ENCODE data around the gene ALDOA.

The ALDOA gene

GRCh38 chr16:30083216-30084055 lies 17.9 kb downstream of the ALDOA start:
- 95 to 96% methylated on average over 24 of the region's 24 CpGs for WGBS, 2 experiments
- H3K27ac ChIP-seq (ENCODE audit: insufficient read depth, low read depth, low read length, poor library complexity, severe bottlenecking), result no peak overlapping the region
- peaks cover 49% of the 10 kb centered on the region for H3K36me3 ChIP-seq (ENCODE audit: control insufficient read depth, insufficient read depth, low read length)
- no peaks in the 10 kb centered on the region for H3K4me1 ChIP-seq (ENCODE audit: control insufficient read depth, insufficient read depth, low read length)
- no peaks in the 10 kb centered on the region for H3K9me3 ChIP-seq (ENCODE audit: control insufficient read depth, low read length)
- no peak overlapping the region for H3K4me3 ChIP-seq (ENCODE audit: insufficient read depth, low read depth, low read length)
- H3K27me3 ChIP-seq (ENCODE audit: control insufficient read depth, insufficient read depth, low read length, poor library complexity, severe bottlenecking), result no peaks in the 10 kb centered on the region

GRCh38 chr16:30084096-30084815 lies 18.7 kb downstream of the ALDOA start:
- peaks cover 44% of the 10 kb centered on the region for H3K36me3 ChIP-seq (ENCODE audit: control insufficient read depth, insufficient read depth, low read length)
- no peaks in the 10 kb centered on the region for H3K4me1 ChIP-seq (ENCODE audit: control insufficient read depth, insufficient read depth, low read length)
- H3K27me3 ChIP-seq (ENCODE audit: control insufficient read depth, insufficient read depth, low read length, poor library complexity, severe bottlenecking), result no peaks in the 10 kb centered on the region
- H3K27ac ChIP-seq (ENCODE audit: insufficient read depth, low read depth, low read length, poor library complexity, severe bottlenecking), result no peak overlapping the region
- no peaks in the 10 kb centered on the region for H3K9me3 ChIP-seq (ENCODE audit: control insufficient read depth, low read length)
- no peak overlapping the region for H3K4me3 ChIP-seq (ENCODE audit: insufficient read depth, low read depth, low read length)
- 89 to 91% methylated on average over 18 of the region's 18 CpGs for WGBS, 2 experiments

- no peak overlapping the region for H3K27ac ChIP-seq (ENCODE audit: insufficient read depth, low read depth, low read length, poor library complexity, severe bottlenecking)
- 92 to 93% methylated on average over 17 of the region's 17 CpGs for WGBS, 2 experiments
These were observed 19.2 kb downstream of the ALDOA start for GRCh38 chr16:30084816-30085159.

GRCh38 chr16:30085247-30085646 lies 19.7 kb downstream of the ALDOA start:
- peaks cover 38% of the 10 kb centered on the region for H3K36me3 ChIP-seq (ENCODE audit: control insufficient read depth, insufficient read depth, low read length)
- no peaks in the 10 kb centered on the region for H3K27me3 ChIP-seq (ENCODE audit: control insufficient read depth, insufficient read depth, low read length, poor library complexity, severe bottlenecking)
- no peaks in the 10 kb centered on the region for H3K4me1 ChIP-seq (ENCODE audit: control insufficient read depth, insufficient read depth, low read length)
- no peak overlapping the region for H3K4me3 ChIP-seq (ENCODE audit: insufficient read depth, low read depth, low read length)
- WGBS, 2 experiments, result 86 to 88% methylated on average over 3 of the region's 3 CpGs
- H3K27ac ChIP-seq (ENCODE audit: insufficient read depth, low read depth, low read length, poor library complexity, severe bottlenecking), result no peak overlapping the region
- H3K9me3 ChIP-seq (ENCODE audit: control insufficient read depth, low read length), result no peaks in the 10 kb centered on the region

More at GRCh38 chr16:30084816-30085159, 19.2 kb downstream of the ALDOA start:
- Histone ChIP-seq H3K4me1 (ENCODE audit: control insufficient read depth, insufficient read depth, low read length) (no peaks in the 10 kb centered on the region), H3K9me3 (ENCODE audit: control insufficient read depth, low read length) (no peaks in the 10 kb centered on the region), H3K27me3 (ENCODE audit: control insufficient read depth, insufficient read depth, low read length, poor library complexity, severe bottlenecking) (no peaks in the 10 kb centered on the region), H3K4me3 (ENCODE audit: insufficient read depth, low read depth, low read length) (no peak overlapping the region), H3K36me3 (ENCODE audit: control insufficient read depth, insufficient read depth, low read length) (peaks cover 39% of the 10 kb centered on the region)

- H3K36me3 ChIP-seq (ENCODE audit: control insufficient read depth, insufficient read depth, low read length), result peaks cover 36% of the 10 kb centered on the region
- WGBS, 2 experiments, result 80 to 84% methylated on average over 6 of the region's 6 CpGs
These were observed 20.3 kb downstream of the ALDOA start for GRCh38 chr16:30085820-30086219.

GRCh38 chr16:30086291-30087140 lies 21.0 kb downstream of the ALDOA start:
- peaks cover 29% of the 10 kb centered on the region for H3K36me3 ChIP-seq (ENCODE audit: control insufficient read depth, insufficient read depth, low read length)
- no peak overlapping the region for H3K4me3 ChIP-seq (ENCODE audit: insufficient read depth, low read depth, low read length)
- WGBS, 2 experiments, result 94 to 95% methylated on average over 27 of the region's 27 CpGs
- H3K27me3 ChIP-seq (ENCODE audit: control insufficient read depth, insufficient read depth, low read length, poor library complexity, severe bottlenecking), result no peaks in the 10 kb centered on the region
- no peak overlapping the region for H3K27ac ChIP-seq (ENCODE audit: insufficient read depth, low read depth, low read length, poor library complexity, severe bottlenecking)
- no peaks in the 10 kb centered on the region for H3K4me1 ChIP-seq (ENCODE audit: control insufficient read depth, insufficient read depth, low read length)
- H3K9me3 ChIP-seq (ENCODE audit: control insufficient read depth, low read length), result no peaks in the 10 kb centered on the region

More at GRCh38 chr16:30085820-30086219, 20.3 kb downstream of the ALDOA start:
- Histone ChIP-seq H3K4me1 (ENCODE audit: control insufficient read depth, insufficient read depth, low read length) (no peaks in the 10 kb centered on the region), H3K9me3 (ENCODE audit: control insufficient read depth, low read length) (no peaks in the 10 kb centered on the region), H3K27ac (ENCODE audit: insufficient read depth, low read depth, low read length, poor library complexity, severe bottlenecking) (no peak overlapping the region), H3K4me3 (ENCODE audit: insufficient read depth, low read depth, low read length) (no peak overlapping the region), H3K27me3 (ENCODE audit: control insufficient read depth, insufficient read depth, low read length, poor library complexity, severe bottlenecking) (no peaks in the 10 kb centered on the region)

GRCh38 chr16:30087181-30087898 lies 21.8 kb downstream of the ALDOA start:
- peaks cover 27% of the 10 kb centered on the region for H3K36me3 ChIP-seq (ENCODE audit: control insufficient read depth, insufficient read depth, low read length)
- H3K27me3 ChIP-seq (ENCODE audit: control insufficient read depth, insufficient read depth, low read length, poor library complexity, severe bottlenecking), result no peaks in the 10 kb centered on the region
- H3K9me3 ChIP-seq (ENCODE audit: control insufficient read depth, low read length), result no peaks in the 10 kb centered on the region
- no peaks in the 10 kb centered on the region for H3K4me1 ChIP-seq (ENCODE audit: control insufficient read depth, insufficient read depth, low read length)
- no peak overlapping the region for H3K27ac ChIP-seq (ENCODE audit: insufficient read depth, low read depth, low read length, poor library complexity, severe bottlenecking)
- WGBS, 2 experiments, result 90 to 91% methylated on average over 11 of the region's 11 CpGs
- H3K4me3 ChIP-seq (ENCODE audit: insufficient read depth, low read depth, low read length), result no peak overlapping the region

GRCh38 chr16:30088237-30088831 lies 22.8 kb downstream of the ALDOA start:
- WGBS, 2 experiments, result 88 to 92% methylated on average over 9 to 10 of the region's 10 CpGs
- Histone ChIP-seq H3K27me3 (ENCODE audit: control insufficient read depth, insufficient read depth, low read length, poor library complexity, severe bottlenecking) (no peaks in the 10 kb centered on the region), H3K27ac (ENCODE audit: insufficient read depth, low read depth, low read length, poor library complexity, severe bottlenecking) (no peak overlapping the region), H3K36me3 (ENCODE audit: control insufficient read depth, insufficient read depth, low read length) (peaks cover 21% of the 10 kb centered on the region), H3K4me3 (ENCODE audit: insufficient read depth, low read depth, low read length) (no peak overlapping the region), H3K9me3 (ENCODE audit: control insufficient read depth, low read length) (no peaks in the 10 kb centered on the region), H3K4me1 (ENCODE audit: control insufficient read depth, insufficient read depth, low read length) (no peaks in the 10 kb centered on the region)

- 89% methylated on average over 22 of the region's 22 CpGs for WGBS, 2 experiments
These were observed 23.5 kb downstream of the ALDOA start for GRCh38 chr16:30088832-30089624.

More at GRCh38 chr16:30088832-30089624, 23.5 kb downstream of the ALDOA start:
- H3K4me1 ChIP-seq (ENCODE audit: control insufficient read depth, insufficient read depth, low read length), result no peaks in the 10 kb centered on the region
- H3K27me3 ChIP-seq (ENCODE audit: control insufficient read depth, insufficient read depth, low read length, poor library complexity, severe bottlenecking), result no peaks in the 10 kb centered on the region
- no peak overlapping the region for H3K27ac ChIP-seq (ENCODE audit: insufficient read depth, low read depth, low read length, poor library complexity, severe bottlenecking)
- no peak overlapping the region for H3K4me3 ChIP-seq (ENCODE audit: insufficient read depth, low read depth, low read length)
- peaks cover 17% of the 10 kb centered on the region for H3K36me3 ChIP-seq (ENCODE audit: control insufficient read depth, insufficient read depth, low read length)
- no peaks in the 10 kb centered on the region for H3K9me3 ChIP-seq (ENCODE audit: control insufficient read depth, low read length)

Measured in ectodermal cell (in vitro differentiated cells).